Suprapubic skin (tissue), 3 donors: ENCODE data around the gene FLAD1.

Experiments
- EP300 ChIP-seq: sonication (generic); formaldehyde crosslinking; IDR thresholded peaks from one replicate; pipeline ENCODE4 v1.6.1; 2017; ENCODE audit warnings: antibody characterized with exemption
- TF ChIP-seq, protein P1 (sequence below), 2 donors: fragments of 200-600 bp in 1 of 2; fragments of 450-650 bp in 1 of 2; sonication (generic) in 1 of 2; IDR thresholded peaks; one replicate each; pipeline ENCODE4 v1.5.1; 2016 to 2019; ENCODE audit warnings: antibody characterized with exemption in 2 of 2, mild to moderate bottlenecking in 1 of 2, moderate library complexity in 1 of 2

DNA sequence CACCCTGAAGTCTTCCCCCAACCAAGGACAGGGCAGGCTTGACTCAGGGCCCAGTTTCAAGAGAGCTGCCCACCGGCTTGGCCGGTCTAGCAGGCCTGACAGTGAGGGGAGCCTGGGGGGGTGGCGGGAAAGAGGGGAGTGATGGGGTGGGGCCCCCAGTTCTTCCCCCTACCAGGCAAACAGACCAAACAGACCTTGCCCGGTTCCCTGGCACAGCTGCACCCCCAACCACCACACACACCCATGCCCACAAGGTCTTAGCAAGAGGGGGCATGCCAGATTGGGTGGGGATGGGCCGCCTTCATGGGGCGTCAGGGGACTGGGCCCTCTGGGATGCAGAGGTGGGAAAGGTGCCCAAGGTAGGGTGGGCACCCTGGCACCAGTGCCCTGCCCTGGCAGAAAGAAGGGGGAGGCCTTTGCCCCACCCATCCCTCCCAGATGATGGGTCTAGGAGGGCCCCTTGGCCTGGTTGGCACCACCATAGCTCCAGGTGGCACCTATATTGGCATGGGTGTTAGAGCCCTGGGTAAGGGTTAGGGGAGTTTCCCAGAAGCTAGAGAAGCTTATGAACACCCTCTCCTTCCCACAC, 28.4 kb downstream of the FLAD1 start:
- TF ChIP-seq, protein P1, sequence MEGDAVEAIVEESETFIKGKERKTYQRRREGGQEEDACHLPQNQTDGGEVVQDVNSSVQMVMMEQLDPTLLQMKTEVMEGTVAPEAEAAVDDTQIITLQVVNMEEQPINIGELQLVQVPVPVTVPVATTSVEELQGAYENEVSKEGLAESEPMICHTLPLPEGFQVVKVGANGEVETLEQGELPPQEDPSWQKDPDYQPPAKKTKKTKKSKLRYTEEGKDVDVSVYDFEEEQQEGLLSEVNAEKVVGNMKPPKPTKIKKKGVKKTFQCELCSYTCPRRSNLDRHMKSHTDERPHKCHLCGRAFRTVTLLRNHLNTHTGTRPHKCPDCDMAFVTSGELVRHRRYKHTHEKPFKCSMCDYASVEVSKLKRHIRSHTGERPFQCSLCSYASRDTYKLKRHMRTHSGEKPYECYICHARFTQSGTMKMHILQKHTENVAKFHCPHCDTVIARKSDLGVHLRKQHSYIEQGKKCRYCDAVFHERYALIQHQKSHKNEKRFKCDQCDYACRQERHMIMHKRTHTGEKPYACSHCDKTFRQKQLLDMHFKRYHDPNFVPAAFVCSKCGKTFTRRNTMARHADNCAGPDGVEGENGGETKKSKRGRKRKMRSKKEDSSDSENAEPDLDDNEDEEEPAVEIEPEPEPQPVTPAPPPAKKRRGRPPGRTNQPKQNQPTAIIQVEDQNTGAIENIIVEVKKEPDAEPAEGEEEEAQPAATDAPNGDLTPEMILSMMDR (IDR thresholded peaks at IDR 0.05), result no peak
- no peak for TF ChIP-seq EP300
